HepG2 (cell line): ENCODE measurements around the gene HAX1. TPM values are rescaled to one million over a fixed set of nuclear protein-coding genes. Genes with fewer than 3 reads are reported as not detected.

Experiments
- CREM ChIP-seq, 2 experiments: sonication (generic) in 1 of 2; formaldehyde crosslinking in 1 of 2; IDR thresholded peaks; 2 replicates each; pipeline versions ENCODE4 v1.4.0 to v1.6.1; 2016 to 2020; ENCODE audit warnings: antibody characterized with exemption in 1 of 2, mild to moderate bottlenecking in 1 of 2, missing genetic modification reagents in 1 of 2
- MAFG ChIP-seq: sonication (generic); formaldehyde crosslinking; IDR thresholded peaks from 2 replicates; pipeline ENCODE4 v1.5.1; 2020; ENCODE audit warnings: mild to moderate bottlenecking, missing genetic modification reagents
- MED8 ChIP-seq: sonication (generic); formaldehyde crosslinking; IDR thresholded peaks from 2 replicates; pipeline ENCODE4 v1.8.1; 2023; ENCODE audit warnings: mild to moderate bottlenecking, missing genetic modification reagents; ENCODE audit not compliant: insufficient replicate concordance
- MTA3 ChIP-seq: sonication (generic); formaldehyde crosslinking; IDR thresholded peaks from 2 replicates; pipeline ENCODE4 v1.4.0; 2020; ENCODE audit warnings: missing genetic modification reagents
- MYC ChIP-seq: sonication (generic); formaldehyde crosslinking; IDR thresholded peaks from 2 replicates; pipeline ENCODE4 v1.9.0; 2021; ENCODE audit warnings: missing genetic modification reagents, borderline replicate concordance
- NR2F1 ChIP-seq, 2 experiments: fragments of 450-650 bp in 1 of 2; formaldehyde crosslinking in 1 of 2; IDR thresholded peaks; 2 replicates each; pipeline versions ENCODE4 v1.5.0 to v1.6.1; 2016 to 2020; ENCODE audit warnings: mild to moderate bottlenecking in 1 of 2, missing compliant biosample characterization in 1 of 2, missing genetic modification reagents in 1 of 2, moderate library complexity in 1 of 2
- POLR2A ChIP-seq, 2 experiments: IDR thresholded peaks; 2 replicates each; pipeline ENCODE4 v1.6.1; 2011; ENCODE audit warnings: low read depth in 2 of 2, low read length in 2 of 2, mild to moderate bottlenecking in 1 of 2, moderate library complexity in 1 of 2; ENCODE audit not compliant: insufficient read depth in 1 of 2
- ZFAT ChIP-seq: sonication (generic); formaldehyde crosslinking; conservative IDR thresholded peaks from 2 replicates; pipeline ENCODE4 v1.8.1; 2023; ENCODE audit warnings: missing genetic modification reagents, inconsistent platforms
- ZFP37 ChIP-seq: sonication (generic); formaldehyde crosslinking; IDR thresholded peaks from 2 replicates; pipeline ENCODE4 v1.4.0; 2020; ENCODE audit warnings: missing genetic modification reagents, borderline replicate concordance
- ZGPAT ChIP-seq: IDR thresholded peaks from 2 replicates; pipeline ENCODE4 v1.6.1; 2016; ENCODE audit warnings: mild to moderate bottlenecking
- ZNF101 ChIP-seq: sonication (generic); formaldehyde crosslinking; IDR thresholded peaks from 2 replicates; pipeline ENCODE4 v1.4.0; 2020; ENCODE audit warnings: mild to moderate bottlenecking, low read depth, missing genetic modification reagents, borderline replicate concordance
- ZNF143 ChIP-seq: sonication (generic); formaldehyde crosslinking; IDR thresholded peaks from 2 replicates; pipeline ENCODE4 v1.4.0; 2020; ENCODE audit warnings: missing genetic modification reagents
- ZNF687 ChIP-seq: sonication (generic); formaldehyde crosslinking; IDR thresholded peaks from 2 replicates; pipeline ENCODE4 v1.5.1; 2020; ENCODE audit warnings: mild to moderate bottlenecking, missing genetic modification reagents, moderate library complexity
- ZNF747 ChIP-seq: sonication (generic); formaldehyde crosslinking; IDR thresholded peaks from 2 replicates; pipeline ENCODE4 v1.8.1; 2023; ENCODE audit warnings: missing genetic modification reagents, mild to moderate bottlenecking, borderline replicate concordance
- ZNF782 ChIP-seq: sonication (generic); formaldehyde crosslinking; IDR thresholded peaks from 2 replicates; pipeline ENCODE4 v1.4.0; 2020; ENCODE audit warnings: missing genetic modification reagents, mild to moderate bottlenecking, borderline replicate concordance
- polyA plus RNA-seq, 8 experiments: library from polyadenylated mRNA; depleted of rRNA in 3 of 8; stranded (reverse) in 7 of 8; unstranded in 1 of 8; fragments of >200 nt; fragmentation: Illumina TruSeq in 4 of 8; extraction: Trizol in 4 of 8; gene quantifications; 2 replicates each; pipeline versions ENCODE4 v1.2.1 to v1.2.3, GENCODE V29; 2011 to 2016; ENCODE audit warnings: low read depth in 4 of 8, missing spikeins in 1 of 8, mixed read lengths in 1 of 8; ENCODE audit not compliant: insufficient read depth in 1 of 8
- total RNA-seq, 5 experiments: library from RNA; depleted of rRNA; stranded (reverse); fragments of >200 nt; fragmentation: Illumina TruSeq; extraction: Trizol; gene quantifications; 2 replicates each; pipeline ENCODE4 v1.2.3, GENCODE V29; 2016; ENCODE audit warnings: low read depth in 1 of 5
- TF ChIP-seq, protein P1 (sequence below): sonication (generic); formaldehyde crosslinking; IDR thresholded peaks from 2 replicates; pipeline ENCODE4 v1.4.0; 2020; ENCODE audit warnings: missing genetic modification reagents
- TF ChIP-seq, protein P2 (sequence below): sonication (generic); formaldehyde crosslinking; IDR thresholded peaks from 2 replicates; pipeline ENCODE4 v1.4.0; 2020; ENCODE audit warnings: mild to moderate bottlenecking, missing genetic modification reagents
- TF ChIP-seq, protein P3 (sequence below): sonication (generic); formaldehyde crosslinking; conservative IDR thresholded peaks from 2 replicates; pipeline ENCODE4 v1.4.0; 2020; ENCODE audit warnings: missing genetic modification reagents

Gene HAX1
- total and polyA plus RNA-seq, 2 of the 13 experiments (the other 11 are each of a cell fraction or from before 2014, with no cell fraction given): 89.2 to 128 TPM

- TF ChIP-seq ZGPAT (peak; percentile 67; the same call in 1 of the 2 replicates), ZFAT (CRISPR knock-in tag) (no peak), ZNF687 (peak; percentile 63), ZNF101 (CRISPR knock-in tag) (no peak), ZFP37 (CRISPR knock-in tag) (0 out of 2 replicates have a peak, but pooled peaks have one; percentile 37), ZNF143 (CRISPR knock-in tag) (no peak), MED8 (CRISPR knock-in tag) (no peak), CREM (IDR thresholded peaks at IDR 0.05) (peak; percentile 8; the same call in 1 of the 2 replicates), CREM (CRISPR knock-in tag; IDR thresholded peaks at IDR 0.05) (no peak), NR2F1 (CRISPR knock-in tag; IDR thresholded peaks at IDR 0.05) (no peak), ZNF747 (no peak), ZNF782 (CRISPR knock-in tag) (no peak), POLR2A (IDR thresholded peaks at IDR 0.05; ENCODE audit: insufficient read depth in 1 of 2, low read depth in 2 of 2, low read length in 2 of 2) (peak in 1 of 2 experiments; percentile 30; a peak in 1 of 4 replicates), MAFG (CRISPR knock-in tag) (no peak), MYC (CRISPR knock-in tag) (no peak), MTA3 (no peak)
- TF ChIP-seq, protein P1, sequence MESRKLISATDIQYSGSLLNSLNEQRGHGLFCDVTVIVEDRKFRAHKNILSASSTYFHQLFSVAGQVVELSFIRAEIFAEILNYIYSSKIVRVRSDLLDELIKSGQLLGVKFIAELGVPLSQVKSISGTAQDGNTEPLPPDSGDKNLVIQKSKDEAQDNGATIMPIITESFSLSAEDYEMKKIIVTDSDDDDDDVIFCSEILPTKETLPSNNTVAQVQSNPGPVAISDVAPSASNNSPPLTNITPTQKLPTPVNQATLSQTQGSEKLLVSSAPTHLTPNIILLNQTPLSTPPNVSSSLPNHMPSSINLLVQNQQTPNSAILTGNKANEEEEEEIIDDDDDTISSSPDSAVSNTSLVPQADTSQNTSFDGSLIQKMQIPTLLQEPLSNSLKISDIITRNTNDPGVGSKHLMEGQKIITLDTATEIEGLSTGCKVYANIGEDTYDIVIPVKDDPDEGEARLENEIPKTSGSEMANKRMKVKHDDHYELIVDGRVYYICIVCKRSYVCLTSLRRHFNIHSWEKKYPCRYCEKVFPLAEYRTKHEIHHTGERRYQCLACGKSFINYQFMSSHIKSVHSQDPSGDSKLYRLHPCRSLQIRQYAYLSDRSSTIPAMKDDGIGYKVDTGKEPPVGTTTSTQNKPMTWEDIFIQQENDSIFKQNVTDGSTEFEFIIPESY: peak; percentile 84
- TF ChIP-seq, protein P2, sequence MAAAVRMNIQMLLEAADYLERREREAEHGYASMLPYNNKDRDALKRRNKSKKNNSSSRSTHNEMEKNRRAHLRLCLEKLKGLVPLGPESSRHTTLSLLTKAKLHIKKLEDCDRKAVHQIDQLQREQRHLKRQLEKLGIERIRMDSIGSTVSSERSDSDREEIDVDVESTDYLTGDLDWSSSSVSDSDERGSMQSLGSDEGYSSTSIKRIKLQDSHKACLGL (CRISPR knock-in tag): no peak
- TF ChIP-seq, protein P3, sequence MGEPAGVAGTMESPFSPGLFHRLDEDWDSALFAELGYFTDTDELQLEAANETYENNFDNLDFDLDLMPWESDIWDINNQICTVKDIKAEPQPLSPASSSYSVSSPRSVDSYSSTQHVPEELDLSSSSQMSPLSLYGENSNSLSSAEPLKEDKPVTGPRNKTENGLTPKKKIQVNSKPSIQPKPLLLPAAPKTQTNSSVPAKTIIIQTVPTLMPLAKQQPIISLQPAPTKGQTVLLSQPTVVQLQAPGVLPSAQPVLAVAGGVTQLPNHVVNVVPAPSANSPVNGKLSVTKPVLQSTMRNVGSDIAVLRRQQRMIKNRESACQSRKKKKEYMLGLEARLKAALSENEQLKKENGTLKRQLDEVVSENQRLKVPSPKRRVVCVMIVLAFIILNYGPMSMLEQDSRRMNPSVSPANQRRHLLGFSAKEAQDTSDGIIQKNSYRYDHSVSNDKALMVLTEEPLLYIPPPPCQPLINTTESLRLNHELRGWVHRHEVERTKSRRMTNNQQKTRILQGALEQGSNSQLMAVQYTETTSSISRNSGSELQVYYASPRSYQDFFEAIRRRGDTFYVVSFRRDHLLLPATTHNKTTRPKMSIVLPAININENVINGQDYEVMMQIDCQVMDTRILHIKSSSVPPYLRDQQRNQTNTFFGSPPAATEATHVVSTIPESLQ (CRISPR knock-in tag): 0 out of 2 replicates have a peak, but pooled peaks have one; percentile 33
These were observed 52.5 kb downstream of the HAX1 start, which contains the start of gene ATP8B2 (continued) for GRCh38 chr1:154324669-154325582.
